ENCODE results near the gene PDXP. TPM values are rescaled to one million over a fixed set of nuclear protein-coding genes. Genes with fewer than 3 reads are reported as not detected.
A peak's percentile ranks its signal among the peaks of the same experiment; 100 is the strongest.

The PDXP gene
- total RNA-seq, 1 donor from 2014 or later: 8.9 TPM

DNA sequence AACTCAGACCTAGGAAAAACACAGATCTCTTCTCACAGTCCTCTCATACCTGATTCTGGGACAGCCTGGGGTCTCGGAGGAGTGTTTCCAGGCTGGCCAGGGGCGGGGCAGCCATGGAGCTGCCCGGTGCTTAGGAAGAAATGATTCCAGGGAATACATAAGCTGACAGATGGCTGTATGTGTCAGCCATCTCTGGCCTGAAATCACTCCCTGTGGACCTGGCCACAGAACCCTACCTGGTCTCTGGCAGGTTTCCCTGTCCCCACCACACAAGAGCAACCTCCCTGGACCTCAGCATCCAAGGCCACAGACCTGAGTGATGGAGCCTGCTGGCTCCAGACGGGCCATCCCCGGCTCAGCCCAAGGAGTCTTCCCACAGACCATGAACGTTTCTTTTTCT, 39.8 kb upstream of the PDXP start:
- H3K9me3 ChIP-seq (ENCODE audit: control insufficient read depth in 3 of 3, low read length in 3 of 3): no peaks in the 10 kb centered on the region
- H3K4me1 ChIP-seq (ENCODE audit: control insufficient read depth in 3 of 3, insufficient read depth in 3 of 3, low read length in 3 of 3): peaks cover under 1 to 3% (median under 1%) of the 10 kb centered on the region in 3 donors
- no peak overlapping the region for H3K4me3 ChIP-seq (ENCODE audit: low read length in 3 of 3)
- peaks cover 43 to 56% (median 52%) of the 10 kb centered on the region in 3 donors for H3K36me3 ChIP-seq (ENCODE audit: control insufficient read depth in 3 of 3, insufficient read depth in 3 of 3, low read length in 3 of 3)
- no peaks in the 10 kb centered on the region for H3K27me3 ChIP-seq (ENCODE audit: control insufficient read depth in 3 of 3, insufficient read depth in 3 of 3, low read length in 3 of 3)
- H3K9ac ChIP-seq (ENCODE audit: low read depth in 1 of 3, low read length in 3 of 3): peak overlapping the region in 1 of 3 donors; percentile 16
- H3K27ac ChIP-seq (ENCODE audit: low read depth, low read length): no peak overlapping the region

DNA sequence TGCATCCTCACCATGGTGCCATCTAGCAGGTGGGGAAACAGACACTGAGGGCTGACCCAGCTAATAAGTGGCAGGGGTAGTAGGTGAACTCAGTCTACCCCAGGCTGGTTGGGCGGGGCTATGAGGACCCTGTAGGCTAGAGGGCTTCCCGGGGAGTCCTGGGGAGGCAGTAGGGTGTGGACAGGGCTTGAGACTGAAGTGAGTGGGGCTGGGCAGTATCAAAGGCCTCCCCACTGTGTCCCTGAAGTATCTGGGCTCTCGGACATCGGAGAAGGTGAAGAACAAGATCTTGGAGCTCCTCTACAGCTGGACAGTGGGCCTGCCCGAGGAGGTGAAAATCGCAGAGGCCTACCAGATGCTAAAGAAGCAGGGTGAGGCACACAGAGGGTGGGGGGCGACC, 38.5 kb upstream of the PDXP start:
- Histone ChIP-seq H3K9me3 (ENCODE audit: control insufficient read depth in 3 of 3, low read length in 3 of 3) (no peaks in the 10 kb centered on the region), H3K36me3 (ENCODE audit: control insufficient read depth in 3 of 3, insufficient read depth in 3 of 3, low read length in 3 of 3) (peaks cover 44 to 52% (median 48%) of the 10 kb centered on the region in 3 donors), H3K4me1 (ENCODE audit: control insufficient read depth in 3 of 3, insufficient read depth in 3 of 3, low read length in 3 of 3) (peaks cover 3 to 7% (median 5%) of the 10 kb centered on the region in 3 donors), H3K27ac (ENCODE audit: low read depth, low read length) (no peak overlapping the region), H3K4me3 (ENCODE audit: low read length in 3 of 3) (no peak overlapping the region), H3K27me3 (ENCODE audit: control insufficient read depth in 3 of 3, insufficient read depth in 3 of 3, low read length in 3 of 3) (no peaks in the 10 kb centered on the region), H3K9ac (ENCODE audit: low read depth in 1 of 3, low read length in 3 of 3) (no peak overlapping the region)

DNA sequence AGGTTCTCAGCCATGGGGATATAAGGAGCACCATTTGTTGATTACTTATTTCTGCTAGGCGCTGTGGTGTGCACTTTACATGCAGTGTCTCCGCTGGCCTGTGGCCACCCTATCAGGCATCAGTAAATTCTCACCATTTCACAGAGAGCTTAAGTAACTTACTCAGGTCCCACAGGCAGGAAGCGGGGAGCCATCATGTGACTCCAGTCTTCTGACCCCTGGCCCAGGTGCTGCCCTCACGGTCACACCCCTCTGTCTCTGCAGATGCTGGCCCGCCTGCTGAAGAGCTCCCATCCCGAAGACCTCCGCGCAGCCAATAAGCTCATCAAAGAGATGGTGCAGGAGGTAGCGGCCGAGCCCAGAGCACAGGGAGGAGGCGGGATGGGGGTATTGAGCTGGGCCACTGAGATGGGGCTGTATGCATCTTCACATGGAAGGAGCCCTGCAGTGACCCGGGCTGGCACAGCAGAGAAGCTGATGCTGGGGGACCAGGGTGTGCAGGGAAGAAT, 37.1 kb upstream of the PDXP start:
- Histone ChIP-seq H3K27ac (ENCODE audit: low read depth, low read length) (no peak overlapping the region), H3K9me3 (ENCODE audit: control insufficient read depth in 3 of 3, low read length in 3 of 3) (no peaks in the 10 kb centered on the region), H3K27me3 (ENCODE audit: control insufficient read depth in 3 of 3, insufficient read depth in 3 of 3, low read length in 3 of 3) (no peaks in the 10 kb centered on the region), H3K4me1 (ENCODE audit: control insufficient read depth in 3 of 3, insufficient read depth in 3 of 3, low read length in 3 of 3) (peaks cover 13 to 19% (median 19%) of the 10 kb centered on the region in 3 donors), H3K9ac (ENCODE audit: low read depth in 1 of 3, low read length in 3 of 3) (no peak overlapping the region), H3K4me3 (ENCODE audit: low read length in 3 of 3) (no peak overlapping the region), H3K36me3 (ENCODE audit: control insufficient read depth in 3 of 3, insufficient read depth in 3 of 3, low read length in 3 of 3) (peaks cover 44 to 45% (median 44%) of the 10 kb centered on the region in 3 donors)

DNA sequence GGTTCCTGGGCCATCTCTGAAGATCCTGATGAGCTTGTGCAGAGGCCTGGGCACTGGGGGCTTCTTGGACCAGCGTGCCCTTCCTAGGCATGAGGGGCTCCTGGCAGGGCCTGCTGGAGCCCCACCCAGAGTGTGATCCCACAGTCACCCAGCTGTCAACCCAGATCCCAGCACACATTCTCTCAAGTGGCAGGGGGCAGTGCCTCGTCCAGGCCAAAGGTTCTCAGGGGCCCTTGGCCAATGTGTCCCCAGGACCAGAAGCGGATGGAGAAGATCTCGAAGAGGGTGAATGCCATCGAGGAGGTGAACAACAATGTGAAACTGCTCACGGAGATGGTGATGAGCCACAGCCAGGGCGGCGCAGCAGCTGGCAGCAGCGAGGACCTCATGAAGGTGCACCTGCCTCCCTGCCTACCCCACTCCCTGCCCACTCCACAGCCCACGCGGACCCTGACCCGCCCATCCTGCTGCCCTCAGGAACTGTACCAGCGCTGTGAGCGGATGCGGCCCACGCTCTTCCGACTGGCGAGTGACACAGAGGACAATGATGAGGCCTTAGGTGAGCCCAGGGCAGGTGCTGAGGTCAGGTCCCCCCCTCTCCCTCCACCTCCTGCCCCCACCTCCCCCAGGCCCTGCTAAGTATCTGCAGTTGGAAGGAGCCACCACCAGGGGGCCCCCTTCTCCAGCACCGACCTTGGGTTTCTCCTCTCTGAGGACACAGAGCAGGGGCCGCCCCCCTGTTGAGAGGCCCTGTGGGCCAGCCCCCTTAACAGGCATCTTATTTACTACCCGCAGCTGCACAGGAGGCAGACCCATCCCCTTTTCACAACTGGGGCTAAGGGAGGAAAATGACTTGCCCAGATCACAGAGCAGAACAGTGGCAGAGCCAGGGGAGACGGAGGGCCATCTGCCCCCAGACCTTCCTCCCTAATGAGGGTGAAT, 35.2 kb upstream of the PDXP start:
- Histone ChIP-seq H3K9ac (ENCODE audit: low read depth in 1 of 3, low read length in 3 of 3) (peak overlapping the region in 1 of 3 donors; percentile 64), H3K4me1 (ENCODE audit: control insufficient read depth in 3 of 3, insufficient read depth in 3 of 3, low read length in 3 of 3) (peaks cover 25 to 32% (median 30%) of the 10 kb centered on the region in 3 donors), H3K4me3 (ENCODE audit: low read length in 3 of 3) (no peak overlapping the region), H3K27ac (ENCODE audit: low read depth, low read length) (no peak overlapping the region), H3K9me3 (ENCODE audit: control insufficient read depth in 3 of 3, low read length in 3 of 3) (no peaks in the 10 kb centered on the region), H3K36me3 (ENCODE audit: control insufficient read depth in 3 of 3, insufficient read depth in 3 of 3, low read length in 3 of 3) (peaks cover 30 to 34% (median 32%) of the 10 kb centered on the region in 3 donors), H3K27me3 (ENCODE audit: control insufficient read depth in 3 of 3, insufficient read depth in 3 of 3, low read length in 3 of 3) (no peaks in the 10 kb centered on the region)

DNA sequence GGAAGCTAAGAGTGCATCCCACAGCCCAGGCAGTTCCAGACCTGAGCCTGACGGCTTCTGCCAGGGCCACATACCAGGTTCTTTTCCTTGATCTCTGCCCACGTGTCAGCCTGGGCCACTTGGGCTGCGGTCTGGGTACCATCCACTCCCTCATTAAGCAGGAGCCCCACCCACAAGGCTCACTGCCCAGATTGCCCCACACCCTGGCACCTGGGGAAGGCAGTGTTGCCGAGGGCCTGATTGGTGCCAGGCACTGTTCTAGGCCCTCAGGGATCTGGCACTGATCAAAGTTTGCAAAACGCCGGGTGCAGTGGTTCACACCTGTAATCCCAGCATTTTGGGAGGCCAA, 34.5 kb upstream of the PDXP start:
- peaks cover 28 to 31% (median 30%) of the 10 kb centered on the region in 3 donors for H3K36me3 ChIP-seq (ENCODE audit: control insufficient read depth in 3 of 3, insufficient read depth in 3 of 3, low read length in 3 of 3)
- H3K27ac ChIP-seq (ENCODE audit: low read depth, low read length): no peak overlapping the region
- peaks cover 25 to 32% (median 30%) of the 10 kb centered on the region in 3 donors for H3K4me1 ChIP-seq (ENCODE audit: control insufficient read depth in 3 of 3, insufficient read depth in 3 of 3, low read length in 3 of 3)

DNA sequence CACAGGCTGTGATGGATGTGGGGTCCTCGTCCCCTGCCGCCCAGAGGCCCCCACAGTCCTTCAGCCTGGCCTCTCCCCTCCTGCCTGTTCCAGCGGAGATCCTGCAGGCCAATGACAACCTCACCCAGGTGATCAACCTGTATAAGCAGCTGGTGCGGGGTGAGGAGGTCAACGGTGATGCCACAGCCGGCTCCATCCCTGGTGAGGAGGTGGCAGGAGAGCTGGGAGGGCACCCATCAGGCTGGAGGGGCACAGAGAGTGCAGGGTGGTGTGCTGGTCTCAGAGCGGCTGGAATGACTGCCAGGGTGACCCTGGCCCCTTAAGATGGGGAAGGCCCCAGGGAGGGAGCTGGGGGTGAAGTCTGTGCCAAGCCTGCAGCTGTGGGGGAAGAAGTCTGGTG, 33.6 kb upstream of the PDXP start:
- Histone ChIP-seq H3K27me3 (ENCODE audit: control insufficient read depth in 3 of 3, insufficient read depth in 3 of 3, low read length in 3 of 3) (no peaks in the 10 kb centered on the region), H3K9me3 (ENCODE audit: control insufficient read depth in 3 of 3, low read length in 3 of 3) (no peaks in the 10 kb centered on the region), H3K4me1 (ENCODE audit: control insufficient read depth in 3 of 3, insufficient read depth in 3 of 3, low read length in 3 of 3) (peaks cover 25 to 32% (median 30%) of the 10 kb centered on the region in 3 donors), H3K27ac (ENCODE audit: low read depth, low read length) (no peak overlapping the region), H3K4me3 (ENCODE audit: low read length in 3 of 3) (no peak overlapping the region), H3K9ac (ENCODE audit: low read depth in 1 of 3, low read length in 3 of 3) (peak overlapping the region in 1 of 3 donors; percentile 25), H3K36me3 (ENCODE audit: control insufficient read depth in 3 of 3, insufficient read depth in 3 of 3, low read length in 3 of 3) (peaks cover 31 to 36% (median 34%) of the 10 kb centered on the region in 3 donors)

More for the DNA sequence above, 34.5 kb upstream of the PDXP start:
- Histone ChIP-seq H3K27me3 (ENCODE audit: control insufficient read depth in 3 of 3, insufficient read depth in 3 of 3, low read length in 3 of 3) (no peaks in the 10 kb centered on the region), H3K9ac (ENCODE audit: low read depth in 1 of 3, low read length in 3 of 3) (peak overlapping the region in 1 of 3 donors; percentile 64), H3K4me3 (ENCODE audit: low read length in 3 of 3) (no peak overlapping the region), H3K9me3 (ENCODE audit: control insufficient read depth in 3 of 3, low read length in 3 of 3) (no peaks in the 10 kb centered on the region)

DNA sequence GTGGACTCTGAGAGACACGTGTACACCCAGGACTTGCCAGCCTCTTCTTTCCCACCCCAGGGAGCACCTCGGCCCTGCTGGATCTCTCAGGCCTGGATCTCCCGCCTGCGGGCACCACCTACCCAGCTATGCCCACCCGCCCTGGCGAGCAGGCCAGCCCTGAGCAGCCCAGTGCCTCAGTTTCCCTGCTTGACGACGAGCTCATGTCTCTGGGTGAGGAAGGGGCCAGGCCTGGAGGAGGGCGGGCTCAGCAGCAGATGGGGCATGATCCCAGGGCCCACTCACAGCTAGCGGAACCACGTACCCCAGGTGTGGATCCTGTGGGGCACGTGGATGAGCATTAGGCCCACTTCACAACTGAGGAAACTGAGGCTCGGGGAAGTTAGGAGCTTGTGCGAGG, 32.8 kb upstream of the PDXP start:
- Histone ChIP-seq H3K4me1 (ENCODE audit: control insufficient read depth in 3 of 3, insufficient read depth in 3 of 3, low read length in 3 of 3) (peaks cover 25 to 32% (median 30%) of the 10 kb centered on the region in 3 donors), H3K9me3 (ENCODE audit: control insufficient read depth in 3 of 3, low read length in 3 of 3) (no peaks in the 10 kb centered on the region), H3K27me3 (ENCODE audit: control insufficient read depth in 3 of 3, insufficient read depth in 3 of 3, low read length in 3 of 3) (no peaks in the 10 kb centered on the region), H3K4me3 (ENCODE audit: low read length in 3 of 3) (no peak overlapping the region), H3K36me3 (ENCODE audit: control insufficient read depth in 3 of 3, insufficient read depth in 3 of 3, low read length in 3 of 3) (peaks cover 28 to 40% (median 33%) of the 10 kb centered on the region in 3 donors), H3K9ac (ENCODE audit: low read depth in 1 of 3, low read length in 3 of 3) (peak overlapping the region in 1 of 3 donors; percentile 68), H3K27ac (ENCODE audit: low read depth, low read length) (peak overlapping the region; percentile 47)

DNA sequence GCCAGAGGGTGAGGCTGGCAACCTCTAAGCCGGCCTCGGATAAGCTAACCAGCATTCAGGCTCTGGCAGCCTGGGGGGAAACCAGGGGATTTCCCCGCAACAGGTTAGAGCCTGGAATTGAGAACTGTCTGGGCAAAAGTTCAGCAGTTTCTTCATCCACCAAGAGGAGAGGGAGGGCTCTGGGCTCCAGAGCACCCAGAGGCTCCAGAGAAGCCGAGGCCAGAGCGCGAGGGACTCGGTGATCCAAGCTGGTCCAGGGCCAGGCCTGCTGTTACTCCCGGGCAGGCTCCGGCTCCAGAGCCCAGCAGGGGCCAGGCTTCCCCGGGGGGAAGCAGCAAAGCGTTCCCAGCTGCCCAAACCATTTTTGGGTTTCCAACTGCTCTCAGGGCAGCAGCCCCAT, 32.4 kb upstream of the PDXP start:
- Histone ChIP-seq H3K36me3 (ENCODE audit: control insufficient read depth in 3 of 3, insufficient read depth in 3 of 3, low read length in 3 of 3) (peaks cover 28 to 43% (median 32%) of the 10 kb centered on the region in 3 donors), H3K4me1 (ENCODE audit: control insufficient read depth in 3 of 3, insufficient read depth in 3 of 3, low read length in 3 of 3) (peaks cover 25 to 32% (median 30%) of the 10 kb centered on the region in 3 donors), H3K4me3 (ENCODE audit: low read length in 3 of 3) (no peak overlapping the region), H3K27ac (ENCODE audit: low read depth, low read length) (peak overlapping the region; percentile 47), H3K27me3 (ENCODE audit: control insufficient read depth in 3 of 3, insufficient read depth in 3 of 3, low read length in 3 of 3) (no peaks in the 10 kb centered on the region), H3K9me3 (ENCODE audit: control insufficient read depth in 3 of 3, low read length in 3 of 3) (no peaks in the 10 kb centered on the region), H3K9ac (ENCODE audit: low read depth in 1 of 3, low read length in 3 of 3) (peak overlapping the region in 1 of 3 donors; percentile 68)

DNA sequence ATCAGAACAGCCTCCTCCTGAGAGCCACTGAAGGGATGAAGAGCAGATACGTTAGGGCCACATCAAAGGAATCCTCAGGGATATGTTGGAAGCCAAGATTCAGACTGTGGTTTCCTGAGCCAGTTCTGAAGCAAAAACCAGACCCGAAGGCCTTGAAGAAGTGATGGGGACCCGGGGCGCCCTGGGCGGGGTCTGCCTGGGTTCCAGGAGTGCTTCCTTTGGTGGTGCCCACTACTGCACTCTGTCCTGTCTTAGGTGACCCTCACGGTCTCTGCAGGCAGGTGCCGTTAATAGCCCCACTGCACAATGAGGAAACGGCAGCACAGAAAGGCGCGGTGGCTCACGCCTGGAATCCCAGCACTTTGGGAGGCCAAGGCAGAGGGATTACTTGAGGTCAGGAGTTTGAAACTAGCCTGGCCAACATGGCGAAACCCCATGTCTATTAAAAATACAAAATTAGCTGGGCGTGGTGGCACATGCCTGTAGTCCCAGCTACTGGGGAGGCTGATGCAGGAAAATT, 31.9 kb upstream of the PDXP start:
- Histone ChIP-seq H3K4me1 (ENCODE audit: control insufficient read depth in 3 of 3, insufficient read depth in 3 of 3, low read length in 3 of 3) (peaks cover 25 to 32% (median 30%) of the 10 kb centered on the region in 3 donors), H3K36me3 (ENCODE audit: control insufficient read depth in 3 of 3, insufficient read depth in 3 of 3, low read length in 3 of 3) (peaks cover 23 to 47% (median 30%) of the 10 kb centered on the region in 3 donors), H3K9ac (ENCODE audit: low read depth in 1 of 3, low read length in 3 of 3) (no peak overlapping the region), H3K4me3 (ENCODE audit: low read length in 3 of 3) (no peak overlapping the region), H3K27ac (ENCODE audit: low read depth, low read length) (peak overlapping the region; percentile 47), H3K9me3 (ENCODE audit: control insufficient read depth in 3 of 3, low read length in 3 of 3) (no peaks in the 10 kb centered on the region), H3K27me3 (ENCODE audit: control insufficient read depth in 3 of 3, insufficient read depth in 3 of 3, low read length in 3 of 3) (no peaks in the 10 kb centered on the region)

DNA sequence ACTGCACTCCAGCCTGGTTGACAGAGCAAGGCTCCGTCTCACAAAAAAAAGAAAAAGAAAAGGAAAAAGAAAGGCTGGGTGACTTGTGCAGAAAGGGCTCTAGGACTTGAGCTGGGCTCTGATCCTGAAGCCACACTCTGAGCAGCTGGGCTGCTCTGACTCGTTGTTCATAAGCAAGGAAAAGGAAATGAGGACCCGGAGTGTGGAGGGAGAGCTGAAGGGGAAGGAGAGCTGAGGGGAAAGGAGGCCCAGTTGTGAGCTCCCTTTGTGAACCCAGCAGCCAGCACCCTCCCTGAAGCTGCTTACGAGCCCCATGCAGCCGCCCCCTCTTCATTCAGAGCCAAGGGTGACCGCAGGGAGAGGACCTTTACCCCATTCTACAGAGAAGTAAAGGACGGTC, 31.4 kb upstream of the PDXP start:
- Histone ChIP-seq H3K4me3 (ENCODE audit: low read length in 3 of 3) (no peak overlapping the region), H3K27ac (ENCODE audit: low read depth, low read length) (no peak overlapping the region), H3K9ac (ENCODE audit: low read depth in 1 of 3, low read length in 3 of 3) (peak overlapping the region in 1 of 3 donors; percentile 45), H3K4me1 (ENCODE audit: control insufficient read depth in 3 of 3, insufficient read depth in 3 of 3, low read length in 3 of 3) (peaks cover 25 to 32% (median 30%) of the 10 kb centered on the region in 3 donors), H3K9me3 (ENCODE audit: control insufficient read depth in 3 of 3, low read length in 3 of 3) (no peaks in the 10 kb centered on the region), H3K27me3 (ENCODE audit: control insufficient read depth in 3 of 3, insufficient read depth in 3 of 3, low read length in 3 of 3) (no peaks in the 10 kb centered on the region), H3K36me3 (ENCODE audit: control insufficient read depth in 3 of 3, insufficient read depth in 3 of 3, low read length in 3 of 3) (peaks cover 23 to 49% (median 30%) of the 10 kb centered on the region in 3 donors)
